Fibroblast of villous mesenchyme (primary cell): ENCODE data around the gene KRT14. TPM values are rescaled to one million over a fixed set of nuclear protein-coding genes. Genes with fewer than 3 reads are reported as not detected.
"Not testable (repeated sequence)": the region's sequence is repeated elsewhere in the genome, so short reads cannot be mapped to it uniquely, and the experiment has no call there.

Experiments used
- DNase-seq: peaks from one replicate; pipeline ENCODE4 v3.0.0-alpha.2; 2010; ENCODE audit warnings: low read depth
- H3K4me3 ChIP-seq: 2 replicates; pipeline ENCODE4 v1.5.1; 2011; ENCODE audit warnings: low read depth, mild to moderate bottlenecking, low read length
- CTCF ChIP-seq: IDR thresholded peaks from 2 replicates; pipeline ENCODE4 v1.5.1; 2012; ENCODE audit warnings: low read depth, mild to moderate bottlenecking, low read length; ENCODE audit not compliant: insufficient read depth
- total RNA-seq: library from RNA; depleted of rRNA; stranded (reverse); fragments of >200 nt; gene quantifications from 2 replicates; pipeline ENCODE4 v1.2.3, GENCODE V29; 2012

Gene KRT14
- total RNA-seq, 1 donor: not detected

GRCh38 chr17:41625602-41626001, 38.9 kb upstream of the KRT14 start:
- DNase-seq: no peak
- TF ChIP-seq CTCF: no peak

GRCh38 chr17:41624208-41625101, 37.8 kb upstream of the KRT14 start, which contains the start of gene KRT17:
TSS of gene KRT17 (minus strand) at chr17:41624575. CDS start at chr17:41624509, 66 bp downstream.
- H3K4me3 ChIP-seq: no peak within 1 kb of the TSS
- TF ChIP-seq CTCF: no peak
- DNase-seq: peak; percentile 27

More at GRCh38 chr17:41625602-41626001, 38.9 kb upstream of the KRT14 start:
- no peak overlapping the region for H3K4me3 ChIP-seq

GRCh38 chr17:41623184-41623861, 36.6 kb upstream of the KRT14 start:
- not testable (repeated sequence) for DNase-seq, H3K4me3 ChIP-seq

GRCh38 chr17:41622340-41623183, 35.9 kb upstream of the KRT14 start:
- not testable (repeated sequence) for DNase-seq

GRCh38 chr17:41621916-41622315, 35.2 kb upstream of the KRT14 start:
- DNase-seq: no peak
- no peak overlapping the region for H3K4me3 ChIP-seq
- TF ChIP-seq CTCF: no peak

More at GRCh38 chr17:41622340-41623183, 35.9 kb upstream of the KRT14 start:
- H3K4me3 ChIP-seq: not testable (repeated sequence)

- H3K4me3 ChIP-seq: not testable (repeated sequence)
Measured at GRCh38 chr17:41621435-41621817, 34.7 kb upstream of the KRT14 start.

GRCh38 chr17:41620583-41621434, 34.1 kb upstream of the KRT14 start:
- TF ChIP-seq CTCF: no peak
- DNase-seq: peak; percentile 35
- no peak overlapping the region for H3K4me3 ChIP-seq

More at GRCh38 chr17:41621435-41621817, 34.7 kb upstream of the KRT14 start:
- DNase-seq: not testable (repeated sequence)

- not testable (repeated sequence) for DNase-seq, H3K4me3 ChIP-seq
Measured at GRCh38 chr17:41619927-41620582, 33.4 kb upstream of the KRT14 start.
